GM19035 (cell line): ENCODE results near the gene MYO7B.

Experiments
- ATAC-seq: cut with Tn5 transposase; IDR thresholded peaks from one replicate; pipeline ENCODE4 v1.9.1; 2021; ENCODE audit not compliant: unreplicated experiment

MYO7B gene

DNA sequence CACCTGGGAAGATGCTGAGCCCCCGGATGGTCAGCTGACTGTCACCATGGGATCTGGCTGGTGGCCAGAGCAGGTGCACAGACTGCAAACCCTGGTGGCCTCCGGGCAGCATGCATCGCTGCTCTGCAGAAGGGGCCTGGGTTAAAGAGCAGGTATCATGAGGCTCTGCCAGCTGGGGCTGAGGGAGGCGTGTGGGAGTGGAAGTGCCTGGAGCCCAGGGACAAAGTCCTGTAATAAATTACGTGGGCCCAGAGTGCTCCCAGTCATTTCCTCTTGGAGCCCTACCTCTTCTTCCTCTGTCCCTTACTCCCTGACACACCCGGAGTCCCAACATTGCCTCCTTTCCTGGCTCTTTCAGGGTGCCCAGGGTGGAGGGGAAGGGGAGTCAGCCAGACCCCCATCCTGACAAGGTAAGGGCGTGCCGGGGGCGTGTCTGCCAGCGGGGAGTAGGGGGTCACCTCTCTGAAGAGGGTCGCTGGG, at the start of gene MYO7B:
Gene MYO7B, plus strand, starts transcription at position 262 of the 480 bp plus-strand sequence. CDS start 24,040 bp downstream, outside the sequence.
- ATAC-seq = no peak

DNA sequence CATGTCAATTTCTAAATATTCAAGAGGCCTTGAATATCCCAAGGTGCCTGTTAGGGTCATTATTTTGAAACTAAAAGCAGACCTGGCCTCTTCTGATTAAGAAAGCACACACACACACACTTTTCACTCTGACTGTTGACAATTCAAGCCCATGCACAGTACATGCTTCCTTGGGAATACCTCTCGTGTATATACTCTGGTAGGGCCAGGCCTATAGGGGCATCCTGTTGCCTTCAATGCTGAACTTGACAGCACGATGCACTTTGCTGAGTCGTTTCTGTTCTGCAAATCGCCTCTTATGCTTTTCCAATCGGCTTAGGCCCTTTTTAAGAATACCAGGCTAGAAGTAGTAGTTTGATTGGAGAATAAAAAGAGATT, 49.8 kb upstream of the MYO7B start:
- no peak for ATAC-seq

- ATAC-seq = no peak
Observed at GRCh38 chr2:127486247-127487058, 49.0 kb upstream of the MYO7B start.

DNA sequence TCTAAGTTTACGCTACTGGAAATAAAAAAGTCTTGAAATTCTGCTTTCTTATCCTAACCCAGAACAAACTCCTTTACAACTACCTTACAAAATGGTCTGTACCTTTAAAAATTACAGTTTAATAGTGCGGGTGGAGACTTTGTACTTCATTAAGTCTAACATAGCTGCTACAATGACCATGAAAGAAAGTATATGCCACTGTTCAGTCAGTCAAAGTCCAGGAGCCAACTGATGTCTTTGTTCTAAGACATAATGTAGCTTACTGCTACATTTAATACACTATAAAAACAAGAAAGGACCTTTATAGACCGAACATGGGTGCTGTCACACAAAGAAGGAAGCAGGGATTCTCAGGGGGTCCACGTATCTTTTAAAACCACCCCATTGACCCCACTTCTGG, 45.2 kb upstream of the MYO7B start:
- ATAC-seq = no peak

GRCh38 chr2:127498386-127498785, 37.1 kb upstream of the MYO7B start:
- ATAC-seq = no peak

- ATAC-seq = no peak
Observed at GRCh38 chr2:127503491-127503890, 32.0 kb upstream of the MYO7B start.

DNA sequence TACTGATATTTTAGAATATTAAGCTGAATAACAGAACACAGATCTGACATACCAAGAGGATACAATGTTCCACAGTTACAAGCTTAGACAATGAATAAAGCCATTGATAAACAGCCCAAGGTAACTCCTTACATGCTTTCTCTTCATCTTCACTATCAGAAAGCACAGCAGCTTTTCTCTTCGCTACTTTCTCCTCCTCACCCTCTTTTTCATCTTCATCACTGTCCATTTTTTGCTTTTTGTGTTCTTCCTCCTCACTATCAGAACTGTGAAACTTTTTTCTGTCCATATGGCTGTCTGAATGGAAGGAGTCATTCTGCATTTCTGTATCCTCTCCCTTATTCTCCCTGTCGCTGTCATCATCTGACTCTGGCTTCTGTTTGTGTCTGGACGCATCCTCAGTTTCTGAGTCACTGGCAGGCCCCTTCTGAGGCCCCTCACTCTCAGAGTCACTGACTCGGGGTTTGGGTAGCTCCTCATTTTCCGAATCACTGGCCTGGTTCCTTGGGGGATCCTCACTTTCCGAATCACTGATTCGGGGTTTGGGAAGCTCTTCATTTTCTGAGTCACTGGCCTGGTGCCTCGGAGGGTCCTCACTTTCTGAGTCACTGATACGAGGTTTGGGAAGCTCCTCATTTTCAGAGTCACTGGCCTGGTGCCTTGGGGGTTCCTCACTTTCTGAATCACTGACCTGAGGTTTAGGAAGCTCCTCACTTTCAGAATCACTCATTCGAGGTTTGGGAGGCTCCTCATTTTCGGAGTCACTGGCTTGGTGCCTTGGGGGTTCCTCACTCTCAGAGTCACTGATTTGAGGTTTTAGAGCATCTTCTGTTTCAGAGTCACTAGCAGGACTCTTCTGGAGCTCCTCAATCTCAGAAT, 30.7 kb upstream of the MYO7B start:
- ATAC-seq = no peak

DNA sequence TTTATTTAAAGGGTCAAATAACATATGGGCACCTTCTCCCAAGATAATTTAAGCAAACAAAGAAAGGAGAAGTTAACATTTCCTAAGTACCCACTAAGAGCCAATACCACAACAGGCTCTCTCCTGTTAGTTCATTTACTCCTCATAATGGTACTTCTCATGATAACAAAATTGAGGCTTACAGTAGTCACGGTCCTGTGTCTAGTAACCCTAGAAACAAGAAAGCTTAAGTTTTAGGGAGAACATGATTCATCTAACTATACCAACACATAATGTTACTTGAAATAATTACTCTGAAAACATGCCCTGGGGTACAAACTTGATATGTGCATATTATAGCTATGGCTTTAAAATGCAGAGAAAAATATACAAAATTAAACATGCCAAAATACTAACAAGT, 29.0 kb upstream of the MYO7B start:
- ATAC-seq = no peak

DNA sequence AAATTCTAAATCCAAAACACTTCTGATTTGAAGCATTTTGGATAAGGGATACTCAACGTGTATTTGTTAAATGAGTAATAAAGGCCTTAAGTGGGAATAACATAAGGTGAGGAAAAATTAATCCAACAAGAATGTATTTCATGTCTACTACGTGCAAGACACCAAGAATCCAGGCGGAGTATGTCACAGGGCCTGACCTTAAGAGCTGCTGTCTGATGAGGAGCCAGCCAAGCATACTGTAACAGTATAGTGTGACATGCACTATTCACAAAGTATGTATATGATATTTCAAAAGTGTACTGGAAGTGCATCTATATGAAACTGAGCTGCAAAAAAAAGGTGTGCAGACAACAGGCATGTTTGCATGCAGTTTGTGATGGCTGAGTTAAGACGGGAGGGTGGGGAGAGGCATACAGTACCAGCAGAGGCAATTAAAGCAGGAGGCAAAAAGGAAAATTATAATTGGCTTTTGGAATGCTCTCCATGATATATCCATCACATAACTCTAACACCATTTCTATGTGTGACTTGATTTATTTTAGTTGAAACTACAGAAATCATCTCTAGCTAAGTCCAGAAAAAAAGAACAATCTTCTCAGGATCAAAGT, 27.4 kb upstream of the MYO7B start:
- no peak for ATAC-seq

- no peak for ATAC-seq
Observed at GRCh38 chr2:127508631-127509034, 26.9 kb upstream of the MYO7B start.

DNA sequence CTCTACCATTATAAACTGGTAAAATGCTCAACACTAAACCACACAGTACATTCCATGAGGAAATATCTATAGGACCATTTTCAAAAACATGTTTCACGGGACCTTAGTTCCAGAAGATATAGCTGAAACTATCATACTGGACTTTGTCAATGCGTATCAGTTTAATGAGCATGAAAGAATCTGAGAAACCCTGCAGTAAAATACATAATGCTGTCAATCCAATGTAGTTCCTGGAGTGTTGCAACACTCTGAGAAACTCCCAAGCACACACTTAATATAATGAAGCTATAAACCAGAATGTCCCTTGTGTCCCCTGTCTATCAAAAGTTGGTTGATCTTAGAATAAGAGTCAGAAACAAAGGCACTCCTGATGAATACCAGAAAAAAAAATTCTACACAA, 25.4 kb upstream of the MYO7B start:
- no peak for ATAC-seq

GRCh38 chr2:127511090-127511695, 24.3 kb upstream of the MYO7B start:
- ATAC-seq = no peak

DNA sequence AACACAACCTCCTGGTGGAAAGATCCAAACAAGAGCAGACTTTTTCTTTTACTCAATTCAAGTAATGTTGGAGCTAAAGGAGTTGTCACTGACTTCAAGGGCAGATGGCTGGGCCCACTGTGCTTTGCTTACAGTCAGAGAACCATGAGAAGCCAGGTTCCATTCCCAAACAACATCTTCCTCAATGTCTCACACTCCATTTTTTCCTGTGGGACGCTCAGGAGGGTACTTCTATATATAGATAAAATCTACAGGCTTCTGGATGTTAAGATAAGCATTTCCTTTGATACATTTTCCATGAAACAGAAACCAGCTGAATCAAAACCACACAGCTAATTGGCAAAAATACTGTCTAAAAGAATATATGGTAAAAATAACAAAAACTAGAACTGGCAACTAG, 23.6 kb upstream of the MYO7B start:
- no peak for ATAC-seq

DNA sequence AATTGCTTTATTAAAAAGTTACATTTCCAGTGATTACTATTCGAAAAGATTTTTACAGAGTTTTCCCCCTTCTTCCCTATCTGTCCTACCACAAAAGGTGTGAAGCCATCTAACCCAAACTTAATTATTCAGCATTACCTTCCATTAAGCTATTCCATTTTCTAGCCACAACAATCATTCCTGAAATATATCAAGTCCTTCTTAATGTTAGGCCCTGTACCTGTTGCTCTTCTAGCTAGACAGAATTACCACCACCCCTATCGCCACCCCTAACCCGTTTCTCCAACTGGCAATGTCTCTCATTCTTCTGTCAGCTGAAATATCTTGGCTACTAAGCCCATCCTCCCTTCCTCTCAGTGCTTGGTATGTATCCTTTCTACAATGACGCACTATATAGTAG, 23.1 kb upstream of the MYO7B start:
- no peak for ATAC-seq

GRCh38 chr2:127514076-127514475, 21.4 kb upstream of the MYO7B start:
- ATAC-seq = no peak

GRCh38 chr2:127514485-127514884, 21.0 kb upstream of the MYO7B start:
- ATAC-seq = no peak

DNA sequence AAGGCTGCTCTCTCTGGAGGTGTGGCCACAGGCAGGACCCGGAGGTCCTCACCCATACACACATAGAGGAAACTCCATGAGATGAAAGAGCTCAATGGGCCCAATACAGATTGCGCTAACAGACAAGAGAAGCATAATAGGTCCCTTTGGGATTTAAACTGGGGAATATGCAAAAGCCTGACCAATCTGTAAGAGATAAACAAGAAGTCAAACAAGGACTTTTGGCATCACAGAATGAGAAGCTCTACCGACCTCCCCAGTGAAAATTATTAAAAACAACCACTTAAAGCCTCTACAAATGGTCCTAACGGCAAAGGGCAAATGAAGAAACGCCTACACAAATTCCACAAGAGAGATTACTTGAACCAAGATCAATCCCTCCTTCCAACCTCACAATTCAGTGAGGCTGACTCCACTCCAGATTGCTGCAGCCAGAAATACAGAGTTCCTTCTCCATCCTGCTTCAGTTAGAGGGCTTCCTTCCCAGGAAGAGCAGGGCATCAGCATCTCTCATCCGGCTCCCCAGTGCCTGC, 20.0 kb upstream of the MYO7B start:
- ATAC-seq = no peak

- no peak for ATAC-seq
Observed at GRCh38 chr2:127516041-127516762, 19.3 kb upstream of the MYO7B start.

DNA sequence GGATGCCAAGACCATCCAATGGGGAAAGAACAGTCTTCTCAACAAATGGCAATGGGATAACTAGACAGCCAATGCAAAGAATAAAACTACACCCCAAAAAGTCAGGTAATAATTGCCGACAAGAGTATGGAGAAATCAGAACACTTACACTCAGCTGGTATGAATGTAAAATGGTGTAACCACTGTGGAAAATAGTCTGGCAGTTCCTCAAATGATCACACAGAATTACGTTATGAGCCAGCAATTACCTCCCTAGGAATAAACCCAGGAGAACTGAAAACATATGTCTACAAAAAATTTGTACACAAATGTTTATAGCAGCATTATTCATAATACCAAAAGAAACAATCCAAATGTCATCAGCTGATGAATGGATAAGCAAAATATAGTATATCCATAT, 18.0 kb upstream of the MYO7B start:
- ATAC-seq = no peak

- no peak for ATAC-seq
Observed at GRCh38 chr2:127520424-127520823, 15.1 kb upstream of the MYO7B start.
